KMS-11 (cell line): ENCODE data around the gene NADK.

Experiments
- H2AFZ ChIP-seq: fragments of 200-600 bp; sonication (generic); 2 replicates; pipeline ENCODE4 v1.6.1; 2016; ENCODE audit warnings: antibody characterized with exemption, mixed run types, low read depth
- H3K27ac ChIP-seq: fragments of 200-600 bp; sonication (generic); 2 replicates; pipeline ENCODE4 v1.6.1; 2016; ENCODE audit warnings: mild to moderate bottlenecking, mixed run types
- H3K27me3 ChIP-seq: fragments of 200-600 bp; sonication (generic); 2 replicates; pipeline ENCODE4 v1.6.1; 2017; ENCODE audit warnings: mild to moderate bottlenecking, low read depth, mixed run types, moderate library complexity; ENCODE audit not compliant: insufficient read depth
- H3K36me3 ChIP-seq: fragments of 200-600 bp; sonication (generic); 2 replicates; pipeline ENCODE4 v1.6.1; 2017; ENCODE audit warnings: mild to moderate bottlenecking, mixed run types; ENCODE audit not compliant: insufficient read depth
- H3K4me1 ChIP-seq: fragments of 200-600 bp; sonication (generic); 2 replicates; pipeline ENCODE4 v1.6.1; 2016; ENCODE audit warnings: mild to moderate bottlenecking, low read depth, mixed run types; ENCODE audit not compliant: poor library complexity, severe bottlenecking
- H3K4me2 ChIP-seq: fragments of 200-600 bp; sonication (generic); 2 replicates; pipeline ENCODE4 v1.7.0; 2016; ENCODE audit warnings: mild to moderate bottlenecking, mixed run types
- H3K4me3 ChIP-seq: fragments of 200-600 bp; sonication (generic); IDR thresholded peaks from 2 replicates; pipeline ENCODE4 v1.6.1; 2017; ENCODE audit warnings: low read depth, low read length, mixed read lengths; ENCODE audit not compliant: insufficient read depth
- H3K79me2 ChIP-seq: fragments of 200-600 bp; sonication (generic); 2 replicates; pipeline ENCODE4 v1.6.1; 2016; ENCODE audit warnings: low read depth, mixed run types; ENCODE audit not compliant: insufficient read depth
- H3K9ac ChIP-seq: fragments of 200-600 bp; sonication (generic); 2 replicates; pipeline ENCODE4 v1.6.1; 2016; ENCODE audit warnings: mild to moderate bottlenecking, mixed run types
- H4K20me1 ChIP-seq: fragments of 200-600 bp; sonication (generic); 2 replicates; pipeline ENCODE4 v1.6.1; 2016; ENCODE audit warnings: mild to moderate bottlenecking, mixed run types; ENCODE audit not compliant: insufficient read depth
- CTCF ChIP-seq: fragments of 200-600 bp; sonication (generic); conservative IDR thresholded peaks from 2 replicates; pipeline ENCODE4 v1.6.1; 2017; ENCODE audit warnings: low read depth, mild to moderate bottlenecking, antibody characterized with exemption, low read length, moderate library complexity, mixed read lengths

Gene NADK

GRCh38 chr1:1809489-1809888 lies 31.2 kb upstream of the NADK start:
- Histone ChIP-seq H3K4me3 (no peak overlapping the region), H3K27ac (no peak overlapping the region), H3K79me2 (no peaks in the 10 kb centered on the region; the same call in 1 of the 2 replicates), H3K36me3 (peaks cover 11% of the 10 kb centered on the region; the same call in 1 of the 2 replicates), H2AFZ (no peak overlapping the region), H3K9ac (no peak overlapping the region), H3K27me3 (no peaks in the 10 kb centered on the region), H3K4me1 (peaks cover 36% of the 10 kb centered on the region), H3K4me2 (no peak overlapping the region), H4K20me1 (no peaks in the 10 kb centered on the region)
- no peak for TF ChIP-seq CTCF

- H3K36me3 ChIP-seq = peaks cover 7% of the 10 kb centered on the region; the same call in 1 of the 2 replicates
- no peak overlapping the region for H3K9ac ChIP-seq
- H3K4me1 ChIP-seq = peaks cover 41% of the 10 kb centered on the region
- no peaks in the 10 kb centered on the region for H3K27me3 ChIP-seq
- H4K20me1 ChIP-seq = no peaks in the 10 kb centered on the region
- no peak overlapping the region for H3K4me3 ChIP-seq
- H3K27ac ChIP-seq = no peak overlapping the region
- H3K4me2 ChIP-seq = no peak overlapping the region
- TF ChIP-seq CTCF = no peak
- H2AFZ ChIP-seq = no peak overlapping the region
- no peaks in the 10 kb centered on the region; the same call in 1 of the 2 replicates for H3K79me2 ChIP-seq
Measured at GRCh38 chr1:1808206-1808605, 29.9 kb upstream of the NADK start.

GRCh38 chr1:1806890-1807289 lies 28.6 kb upstream of the NADK start:
- H3K36me3 ChIP-seq = peaks cover 7% of the 10 kb centered on the region; the same call in 1 of the 2 replicates
- no peak for TF ChIP-seq CTCF
- H3K4me1 ChIP-seq = peaks cover 54% of the 10 kb centered on the region
- H3K9ac ChIP-seq = no peak overlapping the region
- H2AFZ ChIP-seq = no peak overlapping the region
- peaks cover 8% of the 10 kb centered on the region; the same call in 1 of the 2 replicates for H3K79me2 ChIP-seq
- no peaks in the 10 kb centered on the region for H3K27me3 ChIP-seq
- peak overlapping the region; percentile 5; the same call in 1 of the 2 replicates for H3K27ac ChIP-seq
- peaks cover 6% of the 10 kb centered on the region for H4K20me1 ChIP-seq
- H3K4me3 ChIP-seq = no peak overlapping the region
- H3K4me2 ChIP-seq = no peak overlapping the region; the same call in 1 of the 2 replicates

GRCh38 chr1:1804301-1804700 lies 26.0 kb upstream of the NADK start:
- Histone ChIP-seq H3K27me3 (no peaks in the 10 kb centered on the region), H3K4me1 (peaks cover 75% of the 10 kb centered on the region), H2AFZ (no peak overlapping the region), H3K79me2 (peaks cover 8% of the 10 kb centered on the region; the same call in 1 of the 2 replicates), H3K27ac (no peak overlapping the region), H3K36me3 (peaks cover 7% of the 10 kb centered on the region; the same call in 1 of the 2 replicates), H3K4me3 (no peak overlapping the region), H3K4me2 (no peak overlapping the region), H3K9ac (no peak overlapping the region), H4K20me1 (peaks cover 24% of the 10 kb centered on the region)
- no peak for TF ChIP-seq CTCF
